ENCODE measurements around the gene PCTP.

Gene PCTP

GRCh38 chr17:55756689-55757088, 5.8 kb downstream of the PCTP start:
- ATAC-seq (ENCODE audit: low read depth) (no peak), DNase-seq (ENCODE audit: low spot score in 2 of 2) (no peak)
- H3K27me3 Mint-ChIP-seq: no peaks in the 10 kb centered on the region
- H3K36me3 Mint-ChIP-seq: no peaks in the 10 kb centered on the region
- H3K9me3 Mint-ChIP-seq: no peaks in the 10 kb centered on the region
- H3K27ac Mint-ChIP-seq: no peak overlapping the region
- no peak overlapping the region for H3K4me3 Mint-ChIP-seq
- peaks cover 9% of the 10 kb centered on the region for H3K4me1 Mint-ChIP-seq

GRCh38 chr17:55757659-55758058, 6.8 kb downstream of the PCTP start:
- no peaks in the 10 kb centered on the region for H3K27me3 Mint-ChIP-seq
- H3K4me1 Mint-ChIP-seq: peaks cover 7% of the 10 kb centered on the region
- H3K27ac Mint-ChIP-seq: no peak overlapping the region
- H3K36me3 Mint-ChIP-seq: no peaks in the 10 kb centered on the region
- DNase-seq (ENCODE audit: low spot score in 2 of 2) (no peak), ATAC-seq (ENCODE audit: low read depth) (no peak)
- H3K4me3 Mint-ChIP-seq: no peak overlapping the region
- H3K9me3 Mint-ChIP-seq: no peaks in the 10 kb centered on the region

- peaks cover 7% of the 10 kb centered on the region for H3K4me1 Mint-ChIP-seq
- DNase-seq (ENCODE audit: low spot score in 2 of 2): no peak
- no peak for ATAC-seq (ENCODE audit: low read depth)
- H3K9me3 Mint-ChIP-seq: no peaks in the 10 kb centered on the region
- no peaks in the 10 kb centered on the region for H3K36me3 Mint-ChIP-seq
- no peak overlapping the region for H3K27ac Mint-ChIP-seq
- H3K4me3 Mint-ChIP-seq: no peak overlapping the region
- H3K27me3 Mint-ChIP-seq: no peaks in the 10 kb centered on the region
Observed at GRCh38 chr17:55758171-55758570, 7.3 kb downstream of the PCTP start.

- no peaks in the 10 kb centered on the region for H3K36me3 Mint-ChIP-seq
- no peak overlapping the region for H3K4me3 Mint-ChIP-seq
- H3K27me3 Mint-ChIP-seq: no peaks in the 10 kb centered on the region
- H3K9me3 Mint-ChIP-seq: no peaks in the 10 kb centered on the region
- H3K4me1 Mint-ChIP-seq: peaks cover 11% of the 10 kb centered on the region
- DNase-seq (ENCODE audit: low spot score in 2 of 2): no peak
- ATAC-seq (ENCODE audit: low read depth): no peak
- H3K27ac Mint-ChIP-seq: no peak overlapping the region
Observed at GRCh38 chr17:55760643-55761355, 9.9 kb downstream of the PCTP start.

- H3K36me3 Mint-ChIP-seq: no peaks in the 10 kb centered on the region
Observed at GRCh38 chr17:55762086-55762858, 11.4 kb downstream of the PCTP start.

GRCh38 chr17:55763856-55764255, 13.0 kb downstream of the PCTP start:
- DNase-seq (ENCODE audit: low spot score in 2 of 2) (no peak), ATAC-seq (ENCODE audit: low read depth) (no peak)
- Mint-ChIP-seq H3K36me3 (peaks cover 3% of the 10 kb centered on the region), H3K9me3 (no peaks in the 10 kb centered on the region), H3K4me1 (peaks cover 7% of the 10 kb centered on the region), H3K27ac (no peak overlapping the region), H3K27me3 (no peaks in the 10 kb centered on the region), H3K4me3 (no peak overlapping the region)

More at GRCh38 chr17:55762086-55762858, 11.4 kb downstream of the PCTP start:
- peaks cover 7% of the 10 kb centered on the region for H3K4me1 Mint-ChIP-seq
- H3K27ac Mint-ChIP-seq: no peak overlapping the region
- no peak overlapping the region for H3K4me3 Mint-ChIP-seq
- no peak for ATAC-seq (ENCODE audit: low read depth)
- no peaks in the 10 kb centered on the region for H3K27me3 Mint-ChIP-seq
- no peaks in the 10 kb centered on the region for H3K9me3 Mint-ChIP-seq
- DNase-seq (ENCODE audit: low spot score in 2 of 2): no peak

GRCh38 chr17:55764610-55765009, 13.8 kb downstream of the PCTP start:
- no peak for ATAC-seq (ENCODE audit: low read depth)
- Mint-ChIP-seq H3K4me3 (no peak overlapping the region), H3K27me3 (no peaks in the 10 kb centered on the region), H3K36me3 (peaks cover 3% of the 10 kb centered on the region), H3K4me1 (peaks cover 7% of the 10 kb centered on the region), H3K27ac (no peak overlapping the region), H3K9me3 (no peaks in the 10 kb centered on the region)
- no peak for DNase-seq (ENCODE audit: low spot score in 2 of 2)

- no peaks in the 10 kb centered on the region for H3K9me3 Mint-ChIP-seq
- H3K36me3 Mint-ChIP-seq: peaks cover 3% of the 10 kb centered on the region
- ATAC-seq (ENCODE audit: low read depth): no peak
- H3K27ac Mint-ChIP-seq: no peak overlapping the region
- DNase-seq (ENCODE audit: low spot score in 2 of 2): no peak
- no peak overlapping the region for H3K4me3 Mint-ChIP-seq
- peaks cover 7% of the 10 kb centered on the region for H3K4me1 Mint-ChIP-seq
- H3K27me3 Mint-ChIP-seq: no peaks in the 10 kb centered on the region
Observed at GRCh38 chr17:55765472-55765871, 14.6 kb downstream of the PCTP start.

- ATAC-seq (ENCODE audit: low read depth) (no peak), DNase-seq (ENCODE audit: low spot score in 2 of 2) (no peak)
- no peak overlapping the region for H3K4me3 Mint-ChIP-seq
- H3K9me3 Mint-ChIP-seq: no peaks in the 10 kb centered on the region
- peaks cover 14% of the 10 kb centered on the region for H3K36me3 Mint-ChIP-seq
- H3K27me3 Mint-ChIP-seq: no peaks in the 10 kb centered on the region
- H3K4me1 Mint-ChIP-seq: peaks cover 2% of the 10 kb centered on the region
- H3K27ac Mint-ChIP-seq: no peak overlapping the region
Observed at GRCh38 chr17:55768936-55769624, 18.2 kb downstream of the PCTP start.

GRCh38 chr17:55769625-55770000, 18.8 kb downstream of the PCTP start:
- H3K36me3 Mint-ChIP-seq: peaks cover 14% of the 10 kb centered on the region
- no peaks in the 10 kb centered on the region for H3K9me3 Mint-ChIP-seq
- no peak for DNase-seq (ENCODE audit: low spot score in 2 of 2)
- H3K27me3 Mint-ChIP-seq: no peaks in the 10 kb centered on the region
- ATAC-seq (ENCODE audit: low read depth): no peak
- H3K4me1 Mint-ChIP-seq: no peaks in the 10 kb centered on the region
- no peak overlapping the region for H3K4me3 Mint-ChIP-seq
- H3K27ac Mint-ChIP-seq: no peak overlapping the region

GRCh38 chr17:55770196-55770870, 19.5 kb downstream of the PCTP start:
- Mint-ChIP-seq H3K27me3 (no peaks in the 10 kb centered on the region), H3K9me3 (no peaks in the 10 kb centered on the region), H3K4me1 (no peaks in the 10 kb centered on the region), H3K27ac (no peak overlapping the region), H3K4me3 (no peak overlapping the region), H3K36me3 (peaks cover 14% of the 10 kb centered on the region)
- DNase-seq (ENCODE audit: low spot score in 2 of 2) (no peak), ATAC-seq (ENCODE audit: low read depth) (no peak)

- no peak overlapping the region for H3K27ac Mint-ChIP-seq
- H3K4me1 Mint-ChIP-seq: no peaks in the 10 kb centered on the region
- H3K27me3 Mint-ChIP-seq: no peaks in the 10 kb centered on the region
- DNase-seq (ENCODE audit: low spot score in 2 of 2): no peak
- H3K4me3 Mint-ChIP-seq: no peak overlapping the region
- ATAC-seq (ENCODE audit: low read depth): no peak
- H3K9me3 Mint-ChIP-seq: no peaks in the 10 kb centered on the region
- peaks cover 20% of the 10 kb centered on the region for H3K36me3 Mint-ChIP-seq
Observed at GRCh38 chr17:55772086-55772485, 21.2 kb downstream of the PCTP start.

GRCh38 chr17:55773671-55774070, 22.8 kb downstream of the PCTP start:
- Mint-ChIP-seq H3K4me1 (no peaks in the 10 kb centered on the region), H3K27ac (no peak overlapping the region), H3K36me3 (peaks cover 20% of the 10 kb centered on the region), H3K9me3 (no peaks in the 10 kb centered on the region), H3K27me3 (no peaks in the 10 kb centered on the region), H3K4me3 (no peak overlapping the region)
- DNase-seq (ENCODE audit: low spot score in 2 of 2): no peak
- no peak for ATAC-seq (ENCODE audit: low read depth)

- Mint-ChIP-seq H3K4me3 (no peak overlapping the region), H3K36me3 (peaks cover 19% of the 10 kb centered on the region), H3K9me3 (no peaks in the 10 kb centered on the region), H3K27ac (no peak overlapping the region), H3K4me1 (no peaks in the 10 kb centered on the region), H3K27me3 (no peaks in the 10 kb centered on the region)
- DNase-seq (ENCODE audit: low spot score in 2 of 2) (no peak), ATAC-seq (ENCODE audit: low read depth) (no peak)
Observed at GRCh38 chr17:55774846-55775271, 24.0 kb downstream of the PCTP start.

All from memory B cell (primary cell).